Activated T-cell treated with anti-CD3 and anti-CD28 coated beads, Interleukin-2, amount 50 U/mL, for 4 hours (primary cell): ENCODE data around the gene SHMT2. TPM values are rescaled to one million over a fixed set of nuclear protein-coding genes. Genes with fewer than 3 reads are reported as not detected.

Experiments used
- ATAC-seq, 2 donors: fragments of 200-7000 bp; cut with Tn5 transposase; one replicate each; pipeline ENCODE4 v1.10.0; 2021
- DNase-seq: peaks from one replicate; pipeline ENCODE4 v3.0.0-alpha.2; 2020
- H3K27me3 Mint-ChIP-seq: one replicate; pipeline ENCODE4 v1.8.0; 2021; ENCODE audit warnings: low read depth, mixed read lengths
- H3K36me3 Mint-ChIP-seq: one replicate; pipeline ENCODE4 v1.8.0; 2022; ENCODE audit warnings: mixed read lengths; ENCODE audit not compliant: insufficient read depth
- H3K4me1 Mint-ChIP-seq: one replicate; pipeline ENCODE4 v1.8.0; 2021; ENCODE audit warnings: low read depth, mixed read lengths
- H3K4me3 Mint-ChIP-seq: one replicate; pipeline ENCODE4 v1.8.0; 2021; ENCODE audit warnings: mild to moderate bottlenecking, moderate library complexity, mixed read lengths
- H3K9me3 Mint-ChIP-seq: one replicate; pipeline ENCODE4 v1.8.0; 2021; ENCODE audit warnings: mixed read lengths
- total RNA-seq, 3 donors: library from RNA; stranded (reverse); gene quantifications; one replicate each; pipeline ENCODE4 v1.2.1, GENCODE V29; 2021

The SHMT2 gene
- total RNA-seq, 3 donors from 2014 or later: 373 to 414 (median 383) TPM

GRCh38 chr12:57234233-57234570 is 4.7 kb downstream of the SHMT2 start:
- Mint-ChIP-seq H3K36me3 (peaks cover 53% of the 10 kb centered on the region), H3K4me1 (peaks cover 54% of the 10 kb centered on the region), H3K4me3 (no peak overlapping the region), H3K9me3 (no peaks in the 10 kb centered on the region), H3K27me3 (peaks cover 18% of the 10 kb centered on the region)
- DNase-seq (no peak), ATAC-seq (no peak)

GRCh38 chr12:57234571-57235016 is 5.1 kb downstream of the SHMT2 start:
- no peak for DNase-seq
- peaks cover 18% of the 10 kb centered on the region for H3K27me3 Mint-ChIP-seq
- peaks cover 54% of the 10 kb centered on the region for H3K4me1 Mint-ChIP-seq
- H3K9me3 Mint-ChIP-seq: no peaks in the 10 kb centered on the region
- no peak overlapping the region for H3K4me3 Mint-ChIP-seq
- ATAC-seq: no peak
- peaks cover 51% of the 10 kb centered on the region for H3K36me3 Mint-ChIP-seq

GRCh38 chr12:57235017-57235727 is 5.7 kb downstream of the SHMT2 start:
- H3K4me3 Mint-ChIP-seq: no peak overlapping the region
- peaks cover 47% of the 10 kb centered on the region for H3K36me3 Mint-ChIP-seq
- no peak for DNase-seq
- H3K9me3 Mint-ChIP-seq: no peaks in the 10 kb centered on the region
- H3K4me1 Mint-ChIP-seq: peaks cover 55% of the 10 kb centered on the region
- ATAC-seq: no peak
- H3K27me3 Mint-ChIP-seq: peaks cover 18% of the 10 kb centered on the region

- H3K4me1 Mint-ChIP-seq: peaks cover 55% of the 10 kb centered on the region
- H3K4me3 Mint-ChIP-seq: no peak overlapping the region
- H3K27me3 Mint-ChIP-seq: peaks cover 23% of the 10 kb centered on the region
- no peak for ATAC-seq
- no peak for DNase-seq
- H3K36me3 Mint-ChIP-seq: peaks cover 41% of the 10 kb centered on the region
- H3K9me3 Mint-ChIP-seq: no peaks in the 10 kb centered on the region
Observed at GRCh38 chr12:57235728-57236131, 6.2 kb downstream of the SHMT2 start.

- DNase-seq (no peak), ATAC-seq (no peak)
- H3K4me1 Mint-ChIP-seq: peaks cover 56% of the 10 kb centered on the region
- no peaks in the 10 kb centered on the region for H3K9me3 Mint-ChIP-seq
- peaks cover 35% of the 10 kb centered on the region for H3K36me3 Mint-ChIP-seq
- peaks cover 28% of the 10 kb centered on the region for H3K27me3 Mint-ChIP-seq
- no peak overlapping the region for H3K4me3 Mint-ChIP-seq
Observed at GRCh38 chr12:57236201-57236924, 6.9 kb downstream of the SHMT2 start.

GRCh38 chr12:57236925-57237595 is 7.5 kb downstream of the SHMT2 start:
- Mint-ChIP-seq H3K27me3 (peaks cover 35% of the 10 kb centered on the region), H3K9me3 (no peaks in the 10 kb centered on the region), H3K4me1 (peaks cover 57% of the 10 kb centered on the region), H3K4me3 (no peak overlapping the region), H3K36me3 (peaks cover 30% of the 10 kb centered on the region)
- no peak for ATAC-seq
- DNase-seq: no peak

GRCh38 chr12:57237596-57237931 is 8.1 kb downstream of the SHMT2 start:
- Mint-ChIP-seq H3K4me1 (peaks cover 60% of the 10 kb centered on the region), H3K4me3 (peak overlapping the region; percentile 31), H3K9me3 (no peaks in the 10 kb centered on the region), H3K36me3 (peaks cover 25% of the 10 kb centered on the region), H3K27me3 (peaks cover 39% of the 10 kb centered on the region)
- DNase-seq: no peak
- no peak for ATAC-seq

GRCh38 chr12:57237932-57238853 is 8.7 kb downstream of the SHMT2 start:
- H3K4me1 Mint-ChIP-seq: peaks cover 64% of the 10 kb centered on the region
- peaks cover 18% of the 10 kb centered on the region for H3K36me3 Mint-ChIP-seq
- no peak for DNase-seq
- H3K27me3 Mint-ChIP-seq: peaks cover 44% of the 10 kb centered on the region
- H3K4me3 Mint-ChIP-seq: peak overlapping the region; percentile 90
- H3K9me3 Mint-ChIP-seq: no peaks in the 10 kb centered on the region
- peak; percentile 11 to 13 for ATAC-seq

- peak; percentile 86 for DNase-seq
- H3K4me3 Mint-ChIP-seq: peak overlapping the region; percentile 90
- no peaks in the 10 kb centered on the region for H3K9me3 Mint-ChIP-seq
- peaks cover 48% of the 10 kb centered on the region for H3K27me3 Mint-ChIP-seq
- peaks cover 68% of the 10 kb centered on the region for H3K4me1 Mint-ChIP-seq
- peak; percentile 55 to 60 for ATAC-seq
- peaks cover 10% of the 10 kb centered on the region for H3K36me3 Mint-ChIP-seq
Observed at GRCh38 chr12:57238854-57239554, 9.5 kb downstream of the SHMT2 start.

GRCh38 chr12:57239587-57240065 is 10.1 kb downstream of the SHMT2 start:
- Mint-ChIP-seq H3K9me3 (no peaks in the 10 kb centered on the region), H3K4me3 (peak overlapping the region; percentile 90), H3K4me1 (peaks cover 64% of the 10 kb centered on the region), H3K27me3 (peaks cover 50% of the 10 kb centered on the region), H3K36me3 (peaks cover 4% of the 10 kb centered on the region)
- peak in 1 of 2 donors; percentile 2 for ATAC-seq
- no peak for DNase-seq

- DNase-seq: peak; percentile 84
- ATAC-seq: peak; percentile 32 to 36
- peaks cover 64% of the 10 kb centered on the region for H3K4me1 Mint-ChIP-seq
- no peaks in the 10 kb centered on the region for H3K9me3 Mint-ChIP-seq
- peaks cover 2% of the 10 kb centered on the region for H3K36me3 Mint-ChIP-seq
- H3K4me3 Mint-ChIP-seq: peak overlapping the region; percentile 90
- H3K27me3 Mint-ChIP-seq: peaks cover 51% of the 10 kb centered on the region
Observed at GRCh38 chr12:57240066-57240921, 10.8 kb downstream of the SHMT2 start.

GRCh38 chr12:57240926-57241401 is 11.5 kb downstream of the SHMT2 start:
- Mint-ChIP-seq H3K27me3 (peaks cover 49% of the 10 kb centered on the region), H3K36me3 (no peaks in the 10 kb centered on the region), H3K4me3 (peak overlapping the region; percentile 90), H3K4me1 (peaks cover 64% of the 10 kb centered on the region), H3K9me3 (no peaks in the 10 kb centered on the region)
- DNase-seq (no peak), ATAC-seq (no peak)
